ENCODE data around the gene E2F7. TPM values are rescaled to one million over a fixed set of nuclear protein-coding genes. Genes with fewer than 3 reads are reported as not detected.

E2F7 gene
- 4.6 TPM for total RNA-seq

DNA sequence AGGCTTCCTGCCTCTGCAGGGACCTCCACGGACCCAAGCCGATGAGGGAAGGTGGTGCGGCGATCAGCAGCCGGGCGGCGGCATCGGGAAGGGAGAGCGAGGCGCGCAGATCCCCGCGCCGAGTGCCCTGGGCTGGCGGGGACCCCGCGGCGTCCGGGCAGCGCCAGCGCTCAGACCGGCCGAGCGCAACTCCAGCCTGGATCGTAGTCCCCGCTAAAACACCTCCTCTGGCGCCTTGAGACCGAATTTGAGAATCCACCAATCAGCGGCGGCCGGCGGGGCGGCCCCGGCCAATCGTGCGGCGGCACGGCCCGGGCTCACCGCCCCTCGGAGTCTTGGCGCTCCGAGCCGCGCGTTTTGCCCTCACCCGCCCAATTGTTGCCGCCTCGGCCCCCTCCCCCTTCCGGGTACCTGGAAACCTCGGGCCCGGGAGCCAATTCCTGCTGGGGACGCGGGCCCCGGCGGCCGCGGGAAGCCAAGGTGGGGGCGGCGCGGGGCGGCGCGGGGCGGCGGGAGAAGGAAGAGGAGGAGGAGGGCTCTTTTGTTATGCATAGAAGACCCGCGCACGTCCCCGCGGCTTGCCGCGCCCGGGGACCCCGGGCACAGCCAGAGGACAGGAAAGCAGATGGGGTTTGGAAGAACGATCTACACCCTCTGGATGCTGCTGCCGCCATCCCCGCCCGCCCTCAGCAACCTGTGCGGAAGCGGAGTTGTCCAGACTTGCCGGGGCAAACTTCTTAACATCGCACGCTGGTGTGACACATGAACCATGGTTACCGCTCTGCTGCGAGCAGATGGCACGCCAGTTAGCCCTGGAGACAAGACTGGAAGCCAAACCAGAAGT lies at the start of gene E2F7:
TSS of gene E2F7 (minus strand) at position 209 of the 844 bp plus-strand sequence. CDS start 934 bp downstream, outside the sequence.

Other genes starting within 250 kb of the E2F7 start
- 55.2 TPM for gene CSRP2, start 186.6 kb downstream of the E2F7 start, total RNA-seq